H9 (cell line): ENCODE measurements around the gene SPTLC1. TPM values are rescaled to one million over a fixed set of nuclear protein-coding genes. Genes with fewer than 3 reads are reported as not detected.

Experiments
- DNase-seq: peaks from one replicate; pipeline ENCODE4 v3.0.0-alpha.2; 2017
- H2AFZ ChIP-seq: one replicate; pipeline ENCODE4 v1.6.1; 2013; ENCODE audit warnings: mild to moderate bottlenecking, low read length, control low read depth, moderate library complexity
- H2AK5ac ChIP-seq: 2 replicates; pipeline ENCODE4 v1.6.1; 2013; ENCODE audit warnings: low read length, control low read depth, mixed read lengths; ENCODE audit not compliant: insufficient read length
- H2BK120ac ChIP-seq: one replicate; pipeline ENCODE4 v1.6.1; 2013; ENCODE audit warnings: low read depth, mild to moderate bottlenecking, low read length, control low read depth, inconsistent platforms; ENCODE audit not compliant: poor library complexity, severe bottlenecking
- H2BK12ac ChIP-seq: 2 replicates; pipeline ENCODE4 v1.6.1; 2013; ENCODE audit warnings: low read length, control low read depth, mixed read lengths, low read depth; ENCODE audit not compliant: insufficient read length
- H2BK15ac ChIP-seq: 2 replicates; pipeline ENCODE4 v1.6.1; 2013; ENCODE audit warnings: low read depth, low read length, control low read depth
- H2BK20ac ChIP-seq: one replicate; pipeline ENCODE4 v1.6.1; 2013; ENCODE audit warnings: low read depth, mild to moderate bottlenecking, low read length, control low read depth, inconsistent platforms; ENCODE audit not compliant: poor library complexity, severe bottlenecking
- H2BK5ac ChIP-seq: 2 replicates; pipeline ENCODE4 v1.6.1; 2013; ENCODE audit warnings: low read length, control low read depth, mixed read lengths; ENCODE audit not compliant: insufficient read length
- H3K14ac ChIP-seq: 2 replicates; pipeline ENCODE4 v1.6.1; 2013; ENCODE audit warnings: low read length, control low read depth; ENCODE audit not compliant: insufficient read depth
- H3K18ac ChIP-seq: 2 replicates; pipeline ENCODE4 v1.6.1; 2013; ENCODE audit warnings: low read depth, mild to moderate bottlenecking, mixed read lengths, low read length, control low read depth; ENCODE audit not compliant: insufficient read length
- H3K23ac ChIP-seq: 2 replicates; pipeline ENCODE4 v1.6.1; 2013; ENCODE audit warnings: low read length, control low read depth, mixed read lengths, low read depth; ENCODE audit not compliant: insufficient read length
- H3K23me2 ChIP-seq: 2 replicates; pipeline ENCODE4 v1.6.1; 2013; ENCODE audit warnings: low read depth, mild to moderate bottlenecking, mixed read lengths, low read length, control low read depth; ENCODE audit not compliant: insufficient read length, poor library complexity, severe bottlenecking
- H3K27ac ChIP-seq: 2 replicates; pipeline ENCODE4 v1.5.1; 2013; ENCODE audit warnings: low read length, control low read depth, mixed read lengths, low read depth; ENCODE audit not compliant: insufficient read length
- H3K27me3 ChIP-seq: 2 replicates; pipeline ENCODE4 v1.6.1; 2013; ENCODE audit warnings: low read length, control low read depth, inconsistent platforms; ENCODE audit not compliant: insufficient read depth
- H3K4ac ChIP-seq: 2 replicates; pipeline ENCODE4 v1.6.1; 2013; ENCODE audit warnings: low read depth, mild to moderate bottlenecking, control low read depth, inconsistent platforms, low read length, moderate library complexity
- H3K4me1 ChIP-seq: 2 replicates; pipeline ENCODE4 v1.6.1; 2013; ENCODE audit warnings: low read length, control low read depth, inconsistent platforms; ENCODE audit not compliant: insufficient read depth
- H3K4me2 ChIP-seq: 2 replicates; pipeline ENCODE4 v1.6.1; 2013; ENCODE audit warnings: low read length, control low read depth, mixed read lengths; ENCODE audit not compliant: insufficient read length, insufficient read depth
- H3K56ac ChIP-seq: 2 replicates; pipeline ENCODE4 v1.6.1; 2013; ENCODE audit warnings: low read depth, mild to moderate bottlenecking, mixed read lengths, low read length, control low read depth; ENCODE audit not compliant: insufficient read length
- H3K79me1 ChIP-seq: 2 replicates; pipeline ENCODE4 v1.6.1; 2013; ENCODE audit warnings: low read depth, mild to moderate bottlenecking, moderate library complexity, low read length, control low read depth, inconsistent platforms; ENCODE audit not compliant: insufficient read depth, poor library complexity, severe bottlenecking
- H3K79me2 ChIP-seq: 2 replicates; pipeline ENCODE4 v1.6.1; 2013; ENCODE audit warnings: low read length, control low read depth, inconsistent platforms; ENCODE audit not compliant: insufficient read depth
- H3K9ac ChIP-seq: 2 replicates; pipeline ENCODE4 v1.6.1; 2013; ENCODE audit warnings: low read length, control low read depth, mixed read lengths; ENCODE audit not compliant: insufficient read length; ENCODE audit errors: extremely low read depth
- H3K9me3 ChIP-seq: one replicate; pipeline ENCODE4 v1.6.1; 2013; ENCODE audit warnings: low read depth, low read length, inconsistent platforms; ENCODE audit not compliant: control insufficient read depth
- H3T11ph ChIP-seq: one replicate; pipeline ENCODE4 v1.6.1; 2013; ENCODE audit warnings: mild to moderate bottlenecking, low read length, control low read depth, inconsistent platforms
- H4K20me1 ChIP-seq: one replicate; pipeline ENCODE4 v1.6.1; 2013; ENCODE audit not compliant: control insufficient read depth, insufficient read length, insufficient read depth
- H4K5ac ChIP-seq: 2 replicates; pipeline ENCODE4 v1.6.1; 2013; ENCODE audit warnings: low read depth, mild to moderate bottlenecking, mixed read lengths, low read length, control low read depth; ENCODE audit not compliant: insufficient read length
- H4K8ac ChIP-seq: replicated peaks from 2 replicates; pipeline ENCODE4 v1.6.1; 2013; ENCODE audit warnings: low read length, control low read depth, mixed read lengths, low read depth; ENCODE audit not compliant: insufficient read length
- H4K91ac ChIP-seq: 2 replicates; pipeline ENCODE4 v1.6.1; 2013; ENCODE audit warnings: low read depth, mild to moderate bottlenecking, moderate library complexity, mixed read lengths, low read length, control low read depth; ENCODE audit not compliant: insufficient read length
- H3K27ac Mint-ChIP-seq, 3 experiments: 2 replicates in 2 of 3; 3 replicates in 1 of 3; pipeline ENCODE4 v1.8.0; 2020 to 2021; ENCODE audit warnings: mixed read lengths in 3 of 3, mild to moderate bottlenecking in 1 of 3, moderate library complexity in 1 of 3
- H3K27me3 Mint-ChIP-seq: 2 replicates; pipeline ENCODE4 v1.8.0; 2021; ENCODE audit warnings: low read depth, mild to moderate bottlenecking, moderate library complexity, mixed read lengths
- H3K36me3 Mint-ChIP-seq, 3 experiments: 2 replicates in 2 of 3; 3 replicates in 1 of 3; pipeline ENCODE4 v1.8.0; 2020 to 2021; ENCODE audit warnings: low read depth in 3 of 3, mixed read lengths in 3 of 3; ENCODE audit not compliant: insufficient read depth in 1 of 3
- H3K4me1 Mint-ChIP-seq, 2 experiments: 2 replicates each; pipeline ENCODE4 v1.8.0; 2020; ENCODE audit warnings: mixed read lengths in 2 of 2
- H3K4me3 Mint-ChIP-seq, 2 experiments: 2 replicates in 1 of 2; 3 replicates in 1 of 2; pipeline ENCODE4 v1.8.0; 2020 to 2021; ENCODE audit warnings: mild to moderate bottlenecking in 2 of 2, mixed read lengths in 2 of 2, moderate library complexity in 1 of 2
- H3K9me3 Mint-ChIP-seq, 2 experiments: 2 replicates in 1 of 2; 3 replicates in 1 of 2; pipeline ENCODE4 v1.8.0; 2020; ENCODE audit warnings: mild to moderate bottlenecking in 2 of 2, mixed read lengths in 2 of 2, moderate library complexity in 1 of 2
- WGBS: extraction: QIAGEN DNeasy Blood & Tissue Kit; methylation state at CpG from one replicate; pipeline ENCODE4 v1.1.7; 2013; ENCODE audit warnings: missing lambda C conversion rate, low lambda C conversion rate, mixed read lengths; ENCODE audit not compliant: insufficient read length; ENCODE audit errors: extremely low coverage; 5-methylcytosine and 5-hydroxymethylcytosine counted together
- total RNA-seq: library from RNA; stranded (reverse); gene quantifications from 2 replicates; pipeline ENCODE4 v1.2.1, GENCODE V29; 2021
- TF ChIP-seq, protein P1 (sequence below): fragments of 200-600 bp; sonication (generic); conservative IDR thresholded peaks from 3 replicates; pipeline ENCODE4 v1.8.0; 2021; ENCODE audit warnings: antibody characterized with exemption, mild to moderate bottlenecking

The SPTLC1 gene
- total RNA-seq, 1 experiment from 2014 or later, result 73.5 TPM

DNA sequence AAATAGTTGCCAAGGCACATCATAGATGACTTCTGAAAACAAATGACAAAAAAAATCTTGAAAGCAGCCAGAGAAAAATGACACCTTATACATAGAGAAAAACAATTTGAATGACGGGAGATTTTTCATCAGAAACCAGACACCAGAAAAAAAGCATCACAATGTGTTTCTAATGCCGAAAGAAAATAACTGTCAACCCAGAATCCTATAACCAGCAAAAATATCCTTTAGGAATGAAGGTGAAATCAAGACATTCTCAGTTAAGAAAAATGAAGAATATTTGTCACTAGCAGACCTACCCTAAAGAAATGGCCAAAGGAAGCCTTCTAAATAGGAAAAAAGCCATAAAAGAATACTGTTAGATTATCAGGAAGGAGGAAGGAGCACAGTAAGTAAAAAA, 54.0 kb downstream of the SPTLC1 start:
- no peaks in the 10 kb centered on the region for H3K27me3 ChIP-seq

More for the DNA sequence above, 54.0 kb downstream of the SPTLC1 start:
- Histone ChIP-seq H3K79me1 (no peaks in the 10 kb centered on the region), H3T11ph (no peak overlapping the region), H2BK5ac (no peak overlapping the region), H2BK20ac (no peak overlapping the region), H2AK5ac (no peak overlapping the region), H2BK15ac (no peak overlapping the region), H4K5ac (no peak overlapping the region), H2BK120ac (no peak overlapping the region), H4K91ac (no peak overlapping the region), H4K20me1 (no peaks in the 10 kb centered on the region), H3K23me2 (no peaks in the 10 kb centered on the region), H3K14ac (no peak overlapping the region), H3K27ac (no peak overlapping the region), H3K56ac (no peak overlapping the region), H3K4me1 (no peaks in the 10 kb centered on the region; the same call in 1 of the 2 replicates), H3K9ac (no peak overlapping the region), H2BK12ac (no peak overlapping the region), H4K8ac (no peak overlapping the region), H3K79me2 (no peaks in the 10 kb centered on the region), H3K9me3 (no peaks in the 10 kb centered on the region), H3K4ac (no peak overlapping the region), H3K4me2 (no peak overlapping the region), H3K18ac (no peak overlapping the region), H2AFZ (no peak overlapping the region), H3K23ac (no peak overlapping the region)
- TF ChIP-seq, protein P1, sequence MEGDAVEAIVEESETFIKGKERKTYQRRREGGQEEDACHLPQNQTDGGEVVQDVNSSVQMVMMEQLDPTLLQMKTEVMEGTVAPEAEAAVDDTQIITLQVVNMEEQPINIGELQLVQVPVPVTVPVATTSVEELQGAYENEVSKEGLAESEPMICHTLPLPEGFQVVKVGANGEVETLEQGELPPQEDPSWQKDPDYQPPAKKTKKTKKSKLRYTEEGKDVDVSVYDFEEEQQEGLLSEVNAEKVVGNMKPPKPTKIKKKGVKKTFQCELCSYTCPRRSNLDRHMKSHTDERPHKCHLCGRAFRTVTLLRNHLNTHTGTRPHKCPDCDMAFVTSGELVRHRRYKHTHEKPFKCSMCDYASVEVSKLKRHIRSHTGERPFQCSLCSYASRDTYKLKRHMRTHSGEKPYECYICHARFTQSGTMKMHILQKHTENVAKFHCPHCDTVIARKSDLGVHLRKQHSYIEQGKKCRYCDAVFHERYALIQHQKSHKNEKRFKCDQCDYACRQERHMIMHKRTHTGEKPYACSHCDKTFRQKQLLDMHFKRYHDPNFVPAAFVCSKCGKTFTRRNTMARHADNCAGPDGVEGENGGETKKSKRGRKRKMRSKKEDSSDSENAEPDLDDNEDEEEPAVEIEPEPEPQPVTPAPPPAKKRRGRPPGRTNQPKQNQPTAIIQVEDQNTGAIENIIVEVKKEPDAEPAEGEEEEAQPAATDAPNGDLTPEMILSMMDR, result no peak
- no peak overlapping the region for H3K27ac Mint-ChIP-seq
- H3K9me3 Mint-ChIP-seq, result peaks cover 33% of the 10 kb centered on the region in 2 experiments
- DNase-seq, result no peak
- H3K4me3 Mint-ChIP-seq, result no peak overlapping the region
- peaks cover 34 to 40% of the 10 kb centered on the region in 2 experiments for H3K4me1 Mint-ChIP-seq
- WGBS, result no CpG with 5 or more reads among the region's 2 CpGs
- H3K36me3 Mint-ChIP-seq, result peaks cover 55 to 70% (median 70%) of the 10 kb centered on the region in 3 experiments
- H3K27me3 Mint-ChIP-seq, result no peaks in the 10 kb centered on the region
